Gastroesophageal sphincter (tissue), 4 donors: Measurements from ENCODE around the gene REEP6. TPM values are rescaled to one million over a fixed set of nuclear protein-coding genes. Genes with fewer than 3 reads are reported as not detected.
"Not testable (repeated sequence)": the region's sequence is repeated elsewhere in the genome, so short reads cannot be mapped to it uniquely, and the experiment has no call there.

Experiments used
- ATAC-seq: fragments of 150-250 bp; one replicate; pipeline ENCODE4 v1.9.1; 2016; ENCODE audit warnings: mild to moderate bottlenecking, moderate library complexity
- H3K27ac ChIP-seq, 4 donors: fragments of 200-600 bp; sonication (generic) in 3 of 4; 1 replicate in 3 of 4; 2 replicates in 1 of 4; pipeline ENCODE4 v1.5.1; 2016 to 2019
- H3K27me3 ChIP-seq: fragments of 200-600 bp; sonication (generic); one replicate; pipeline ENCODE4 v1.5.1; 2019
- H3K36me3 ChIP-seq, 2 donors: fragments of 200-600 bp; sonication (generic); one replicate each; pipeline ENCODE4 v1.5.1; 2019; ENCODE audit warnings: control low read depth in 1 of 2
- H3K4me1 ChIP-seq, 3 donors: fragments of 200-600 bp; sonication (generic); 1 replicate in 2 of 3; 2 replicates in 1 of 3; pipeline ENCODE4 v1.5.1; 2016 to 2019; ENCODE audit warnings: control low read depth in 2 of 3
- H3K4me3 ChIP-seq, 2 donors: fragments of 200-600 bp; sonication (generic); one replicate each; pipeline ENCODE4 v1.5.1; 2019; ENCODE audit warnings: mild to moderate bottlenecking in 1 of 2, moderate library complexity in 1 of 2
- H3K9me3 ChIP-seq, 3 donors: fragments of 200-600 bp; sonication (generic); one replicate each; pipeline ENCODE4 v1.5.1; 2017 to 2019; ENCODE audit warnings: control low read depth in 2 of 3
- CTCF ChIP-seq, 4 experiments: fragments of 200-600 bp in 2 of 4; fragments of 450-650 bp in 2 of 4; sonication (generic) in 1 of 4; IDR thresholded peaks; one replicate each; pipeline ENCODE4 v1.5.1; 2017 to 2019; ENCODE audit warnings: antibody characterized with exemption in 4 of 4, mild to moderate bottlenecking in 2 of 4, moderate library complexity in 2 of 4
- EP300 ChIP-seq: sonication (generic); formaldehyde crosslinking; IDR thresholded peaks from one replicate; pipeline ENCODE4 v1.6.1; 2017; ENCODE audit warnings: antibody characterized with exemption, mild to moderate bottlenecking
- POLR2A ChIP-seq, 2 donors: fragments of 450-650 bp; IDR thresholded peaks; one replicate each; pipeline ENCODE4 v1.6.1; 2017; ENCODE audit warnings: antibody characterized with exemption in 2 of 2, mild to moderate bottlenecking in 2 of 2, moderate library complexity in 1 of 2
- POLR2AphosphoS5 ChIP-seq: sonication (generic); formaldehyde crosslinking; IDR thresholded peaks from one replicate; pipeline ENCODE4 v1.6.1; 2017; ENCODE audit warnings: antibody characterized with exemption
- WGBS, 2 donors: methylation state at CpG; one replicate each; pipeline ENCODE4 v1.1.5; 2018; ENCODE audit warnings: low coverage in 1 of 2; 5-methylcytosine and 5-hydroxymethylcytosine counted together
- total RNA-seq, 4 donors: library from RNA; depleted of rRNA; stranded (reverse); fragments of >200 nt; gene quantifications; one replicate each; pipeline ENCODE4 v1.1.0, GENCODE V29; 2016

The REEP6 gene
- total RNA-seq, 4 donors from 2014 or later, result 0.32 to 0.96 (median 0.40) TPM; not detected in 1

GRCh38 chr19:1496714-1497577 lies 6.0 kb downstream of the REEP6 start:
- Histone ChIP-seq H3K27me3 (peaks cover 63% of the 10 kb centered on the region), H3K4me3 (no peak overlapping the region), H3K9me3 (no peaks in the 10 kb centered on the region), H3K27ac (no peak overlapping the region), H3K4me1 (no peaks in the 10 kb centered on the region), H3K36me3 (no peaks in the 10 kb centered on the region)
- TF ChIP-seq POLR2A (IDR thresholded peaks at IDR 0.05) (no peak), EP300 (no peak), POLR2AphosphoS5 (no peak), CTCF (IDR thresholded peaks at IDR 0.05) (no peak)
- ATAC-seq, result no peak
- 70 to 75% methylated on average over 6 to 7 of the region's 39 CpGs for WGBS, 2 donors

GRCh38 chr19:1497578-1498235 lies 6.7 kb downstream of the REEP6 start:
- ATAC-seq, result no peak
- no peak for TF ChIP-seq EP300
- TF ChIP-seq CTCF (IDR thresholded peaks at IDR 0.05), result no peak
- no peak for TF ChIP-seq POLR2AphosphoS5
- no peak for TF ChIP-seq POLR2A (IDR thresholded peaks at IDR 0.05)
- no peaks in the 10 kb centered on the region for H3K9me3 ChIP-seq
- H3K4me3 ChIP-seq, result no peak overlapping the region
- no peaks in the 10 kb centered on the region for H3K36me3 ChIP-seq
- peaks cover 63% of the 10 kb centered on the region for H3K27me3 ChIP-seq
- H3K4me1 ChIP-seq, result peaks cover 0 to 1% (median 0%) of the 10 kb centered on the region in 3 donors
- H3K27ac ChIP-seq, result no peak overlapping the region
- 95% methylated on average over 8 of the region's 25 CpGs; no CpG with 5 or more reads in 1 of the 2 donors for WGBS, 2 donors

- not testable (repeated sequence) for H3K4me3 ChIP-seq, ATAC-seq, H3K9me3 ChIP-seq, H3K36me3 ChIP-seq, H3K27ac ChIP-seq
- peaks cover 75% of the 10 kb centered on the region for H3K27me3 ChIP-seq
- H3K4me1 ChIP-seq, result peaks cover 0 to 15% (median 7%) of the 10 kb centered on the region in 3 donors
- no CpG with 5 or more reads among the region's 34 CpGs for WGBS, 2 donors
Observed at GRCh38 chr19:1499231-1499630, 8.2 kb downstream of the REEP6 start.

- Histone ChIP-seq H3K27me3 (peaks cover 86% of the 10 kb centered on the region), H3K9me3 (no peaks in the 10 kb centered on the region), H3K4me1 (peaks cover 0 to 15% (median 7%) of the 10 kb centered on the region in 3 donors), H3K27ac (no peak overlapping the region), H3K36me3 (peaks cover 0 to 6% of the 10 kb centered on the region in 2 donors), H3K4me3 (no peak overlapping the region)
- TF ChIP-seq CTCF (IDR thresholded peaks at IDR 0.05), result no peak
- 40 to 53% methylated on average over 3 to 6 of the region's 9 CpGs for WGBS, 2 donors
- ATAC-seq, result no peak
Observed at GRCh38 chr19:1501200-1501595, 10.2 kb downstream of the REEP6 start.

- no peaks in the 10 kb centered on the region for H3K9me3 ChIP-seq
- no peak for TF ChIP-seq CTCF (IDR thresholded peaks at IDR 0.05)
- no peak for TF ChIP-seq POLR2A (IDR thresholded peaks at IDR 0.05)
- TF ChIP-seq EP300, result no peak
- no peak for TF ChIP-seq POLR2AphosphoS5
- no peak overlapping the region for H3K4me3 ChIP-seq
- peaks cover 0 to 6% of the 10 kb centered on the region in 2 donors for H3K36me3 ChIP-seq
- H3K4me1 ChIP-seq, result peaks cover 0 to 21% (median 7%) of the 10 kb centered on the region in 3 donors
- 42 to 44% methylated on average over 7 to 12 of the region's 14 CpGs for WGBS, 2 donors
- ATAC-seq, result no peak
- H3K27ac ChIP-seq, result no peak overlapping the region
- H3K27me3 ChIP-seq, result peaks cover 85% of the 10 kb centered on the region
Observed at GRCh38 chr19:1502433-1503088, 11.6 kb downstream of the REEP6 start.
